ENCODE results near the gene ABCC4.

The ABCC4 gene

GRCh38 chr13:95256091-95256490, 45.2 kb downstream of the ABCC4 start:
- no peak for DNase-seq

GRCh38 chr13:95255072-95255732, 46.0 kb downstream of the ABCC4 start:
- no peak for DNase-seq

- no peak for DNase-seq
These were observed 46.9 kb downstream of the ABCC4 start for GRCh38 chr13:95254339-95254738.

- DNase-seq = no peak
These were observed 48.2 kb downstream of the ABCC4 start for GRCh38 chr13:95253033-95253432.

- DNase-seq = no peak
These were observed 49.6 kb downstream of the ABCC4 start for GRCh38 chr13:95251641-95252040.

- no peak for DNase-seq
These were observed 50.3 kb downstream of the ABCC4 start for GRCh38 chr13:95250961-95251360.

GRCh38 chr13:95248953-95249352, 52.3 kb downstream of the ABCC4 start:
- no peak for DNase-seq

GRCh38 chr13:95247852-95248251, 53.4 kb downstream of the ABCC4 start:
- no peak for DNase-seq

- no peak for DNase-seq
These were observed 54.1 kb downstream of the ABCC4 start for GRCh38 chr13:95247171-95247570.

- no peak for DNase-seq
These were observed 54.8 kb downstream of the ABCC4 start for GRCh38 chr13:95246292-95247082.

GRCh38 chr13:95245071-95245470, 56.2 kb downstream of the ABCC4 start:
- DNase-seq = no peak

GRCh38 chr13:95243207-95243606, 58.0 kb downstream of the ABCC4 start:
- no peak for DNase-seq

GRCh38 chr13:95241321-95241720, 59.9 kb downstream of the ABCC4 start:
- DNase-seq = no peak

GRCh38 chr13:95239283-95239682, 62.0 kb downstream of the ABCC4 start:
- no peak for DNase-seq

GRCh38 chr13:95237310-95237870, 63.9 kb downstream of the ABCC4 start:
- DNase-seq = no peak

GRCh38 chr13:95236774-95237173, 64.5 kb downstream of the ABCC4 start:
- no peak for DNase-seq

- no peak for DNase-seq
These were observed 65.3 kb downstream of the ABCC4 start for GRCh38 chr13:95235974-95236373.

- no peak for DNase-seq
These were observed 66.0 kb downstream of the ABCC4 start for GRCh38 chr13:95235199-95235756.

- DNase-seq = no peak
These were observed 67.0 kb downstream of the ABCC4 start for GRCh38 chr13:95234242-95234641.

- no peak for DNase-seq
These were observed 68.1 kb downstream of the ABCC4 start for GRCh38 chr13:95233026-95233635.

- no peak for DNase-seq
These were observed 69.9 kb downstream of the ABCC4 start for GRCh38 chr13:95231393-95231792.

GRCh38 chr13:95229855-95230254, 71.4 kb downstream of the ABCC4 start:
- no peak for DNase-seq

- DNase-seq = no peak
These were observed 73.1 kb downstream of the ABCC4 start for GRCh38 chr13:95228130-95228529.
